K562 (cell line): ENCODE data around the gene PGPEP1. TPM values are rescaled to one million over a fixed set of nuclear protein-coding genes. Genes with fewer than 3 reads are reported as not detected.

ENCODE experiments used
- CEBPG ChIP-seq, 3 experiments: fragments of 200-800 bp in 1 of 3; sonication (Bioruptor generic) in 1 of 3; sonication (generic) in 1 of 3; formaldehyde crosslinking in 1 of 3; IDR thresholded peaks in 2 of 3; conservative IDR thresholded peaks in 1 of 3; 2 replicates each; pipeline versions ENCODE4 v1.6.1 to v1.8.0; 2016 to 2022; ENCODE audit warnings: missing compliant biosample characterization in 2 of 3, missing genetic modification characterization in 2 of 3, mild to moderate bottlenecking in 1 of 3, missing genetic modification reagents in 1 of 3
- CREM ChIP-seq: IDR thresholded peaks from 2 replicates; pipeline ENCODE4 v1.6.1; 2014; ENCODE audit warnings: antibody characterized with exemption, low read depth
- KLF16 ChIP-seq: IDR thresholded peaks from 2 replicates; pipeline ENCODE4 v1.6.1; 2016; ENCODE audit warnings: antibody characterized with exemption
- MCM2 ChIP-seq: fragments of 450-650 bp; IDR thresholded peaks from 2 replicates; pipeline ENCODE4 v1.6.1; 2017; ENCODE audit warnings: low read depth, mild to moderate bottlenecking
- PHF20 ChIP-seq: fragments of 450-650 bp; IDR thresholded peaks from 2 replicates; pipeline ENCODE4 v1.6.1; 2018; ENCODE audit not compliant: partially characterized antibody
- RBM14 ChIP-seq: fragments of 200-400 bp; formaldehyde crosslinking; IDR thresholded peaks from 2 replicates; pipeline ENCODE4 v1.6.1; 2018; ENCODE audit warnings: low read depth, mild to moderate bottlenecking, low read length, moderate library complexity, borderline replicate concordance; ENCODE audit not compliant: insufficient read depth
- RHOXF2B ChIP-seq: fragments of 250-450 bp; sonication (Bioruptor Pico); conservative IDR thresholded peaks from 2 replicates; pipeline ENCODE4 v1.5.1; 2021
- RNF2 ChIP-seq: sonication (generic); IDR thresholded peaks from 2 replicates; pipeline ENCODE4 v1.6.1; 2016
- TAF9B ChIP-seq: fragments of 450-650 bp; IDR thresholded peaks from 2 replicates; pipeline ENCODE4 v1.6.1; 2018; ENCODE audit warnings: mild to moderate bottlenecking; ENCODE audit not compliant: partially characterized antibody
- ZBTB1 ChIP-seq: sonication (generic); formaldehyde crosslinking; IDR thresholded peaks from 2 replicates; pipeline ENCODE4 v1.8.1; 2023; ENCODE audit warnings: missing genetic modification reagents, low read depth, mild to moderate bottlenecking, borderline replicate concordance
- polyA plus RNA-seq, 8 experiments: library from polyadenylated mRNA; depleted of rRNA in 4 of 8; stranded (reverse) in 5 of 8; unstranded in 3 of 8; fragments of >200 nt; fragmentation: Nextera tagmentation in 2 of 8; fragmentation: Illumina TruSeq in 1 of 8; extraction: Ambion mirVana in 2 of 8; extraction: Trizol in 1 of 8; gene quantifications; 2 replicates each; pipeline versions ENCODE4 v1.2.1 to v1.2.3, GENCODE V29; 2011 to 2014; ENCODE audit warnings: inconsistent platforms in 1 of 8, missing spikeins in 1 of 8
- total RNA-seq, 7 experiments: library from RNA; depleted of rRNA in 6 of 7; stranded (reverse); fragments of >200 nt in 6 of 7; fragmentation: Illumina TruSeq in 2 of 7; extraction: Trizol in 2 of 7; gene quantifications; 2 replicates each; pipeline versions ENCODE4 v1.2.1 to v1.2.3, GENCODE V29; 2011 to 2021; ENCODE audit warnings: low replicate concordance in 1 of 7
- TF ChIP-seq, protein P1 (sequence below): fragments of 200-600 bp; sonication (generic); IDR thresholded peaks from one replicate; pipeline ENCODE4 v1.6.1; 2012; ENCODE audit warnings: mild to moderate bottlenecking, low read depth, low read length, inconsistent platforms
- TF ChIP-seq, protein P2 (sequence below), 2 experiments: IDR thresholded peaks; 2 replicates each; pipeline ENCODE4 v1.6.1; 2011; ENCODE audit warnings: borderline replicate concordance in 1 of 2, control low read depth in 1 of 2, low read depth in 1 of 2, low read length in 1 of 2, mild to moderate bottlenecking in 1 of 2, mixed read lengths in 1 of 2, moderate library complexity in 1 of 2; ENCODE audit not compliant: insufficient read depth in 1 of 2, insufficient read length in 1 of 2, poor library complexity in 1 of 2, severe bottlenecking in 1 of 2; ENCODE audit errors: extremely low read depth in 1 of 2
- TF ChIP-seq, protein P3 (sequence below): sonication (generic); formaldehyde crosslinking; IDR thresholded peaks from 2 replicates; pipeline ENCODE4 v1.8.1; 2023; ENCODE audit warnings: mild to moderate bottlenecking, missing genetic modification reagents, moderate library complexity

The PGPEP1 gene
- total and polyA plus RNA-seq, 9 of the 15 experiments (the other 6 are each of a cell fraction or from before 2014, with no cell fraction given) = 10.0 to 69.6 (median 33.5) TPM

DNA sequence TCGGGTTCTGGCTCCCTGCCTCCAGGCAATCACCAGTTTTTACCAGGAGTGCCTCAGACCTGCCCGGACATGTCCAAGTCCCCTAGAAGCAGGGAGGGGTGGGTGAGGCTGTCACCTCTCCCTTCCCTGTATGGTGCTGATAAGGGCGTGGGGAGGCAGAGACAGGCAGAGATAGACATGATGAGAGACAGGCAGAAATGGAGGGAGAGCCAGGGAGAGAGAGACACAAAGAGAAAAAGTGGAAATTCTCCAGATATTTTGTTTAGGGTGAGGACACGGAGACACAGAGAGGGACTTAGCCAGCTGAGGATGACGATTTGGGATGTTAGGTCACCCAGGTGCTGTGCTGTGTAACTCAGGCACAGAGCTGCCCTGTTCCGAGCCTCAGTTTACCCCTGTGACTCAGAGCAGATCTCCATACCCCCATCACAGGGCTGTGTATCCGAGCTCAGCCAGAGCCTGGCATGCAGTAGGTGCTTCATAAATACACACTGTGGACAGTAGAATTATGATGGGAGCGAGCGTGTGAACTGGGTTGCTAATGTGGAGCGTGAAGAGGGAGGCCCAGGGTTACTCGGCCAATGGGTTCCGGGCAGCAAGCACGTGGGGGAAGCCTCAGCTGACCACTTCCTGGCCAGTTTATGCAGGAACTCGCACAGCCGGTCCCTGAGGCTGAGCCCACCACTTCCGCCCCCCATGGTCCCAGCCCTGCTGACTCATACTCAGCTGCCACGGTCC, 33.7 kb downstream of the PGPEP1 start (continued):
- TF ChIP-seq, protein P1, sequence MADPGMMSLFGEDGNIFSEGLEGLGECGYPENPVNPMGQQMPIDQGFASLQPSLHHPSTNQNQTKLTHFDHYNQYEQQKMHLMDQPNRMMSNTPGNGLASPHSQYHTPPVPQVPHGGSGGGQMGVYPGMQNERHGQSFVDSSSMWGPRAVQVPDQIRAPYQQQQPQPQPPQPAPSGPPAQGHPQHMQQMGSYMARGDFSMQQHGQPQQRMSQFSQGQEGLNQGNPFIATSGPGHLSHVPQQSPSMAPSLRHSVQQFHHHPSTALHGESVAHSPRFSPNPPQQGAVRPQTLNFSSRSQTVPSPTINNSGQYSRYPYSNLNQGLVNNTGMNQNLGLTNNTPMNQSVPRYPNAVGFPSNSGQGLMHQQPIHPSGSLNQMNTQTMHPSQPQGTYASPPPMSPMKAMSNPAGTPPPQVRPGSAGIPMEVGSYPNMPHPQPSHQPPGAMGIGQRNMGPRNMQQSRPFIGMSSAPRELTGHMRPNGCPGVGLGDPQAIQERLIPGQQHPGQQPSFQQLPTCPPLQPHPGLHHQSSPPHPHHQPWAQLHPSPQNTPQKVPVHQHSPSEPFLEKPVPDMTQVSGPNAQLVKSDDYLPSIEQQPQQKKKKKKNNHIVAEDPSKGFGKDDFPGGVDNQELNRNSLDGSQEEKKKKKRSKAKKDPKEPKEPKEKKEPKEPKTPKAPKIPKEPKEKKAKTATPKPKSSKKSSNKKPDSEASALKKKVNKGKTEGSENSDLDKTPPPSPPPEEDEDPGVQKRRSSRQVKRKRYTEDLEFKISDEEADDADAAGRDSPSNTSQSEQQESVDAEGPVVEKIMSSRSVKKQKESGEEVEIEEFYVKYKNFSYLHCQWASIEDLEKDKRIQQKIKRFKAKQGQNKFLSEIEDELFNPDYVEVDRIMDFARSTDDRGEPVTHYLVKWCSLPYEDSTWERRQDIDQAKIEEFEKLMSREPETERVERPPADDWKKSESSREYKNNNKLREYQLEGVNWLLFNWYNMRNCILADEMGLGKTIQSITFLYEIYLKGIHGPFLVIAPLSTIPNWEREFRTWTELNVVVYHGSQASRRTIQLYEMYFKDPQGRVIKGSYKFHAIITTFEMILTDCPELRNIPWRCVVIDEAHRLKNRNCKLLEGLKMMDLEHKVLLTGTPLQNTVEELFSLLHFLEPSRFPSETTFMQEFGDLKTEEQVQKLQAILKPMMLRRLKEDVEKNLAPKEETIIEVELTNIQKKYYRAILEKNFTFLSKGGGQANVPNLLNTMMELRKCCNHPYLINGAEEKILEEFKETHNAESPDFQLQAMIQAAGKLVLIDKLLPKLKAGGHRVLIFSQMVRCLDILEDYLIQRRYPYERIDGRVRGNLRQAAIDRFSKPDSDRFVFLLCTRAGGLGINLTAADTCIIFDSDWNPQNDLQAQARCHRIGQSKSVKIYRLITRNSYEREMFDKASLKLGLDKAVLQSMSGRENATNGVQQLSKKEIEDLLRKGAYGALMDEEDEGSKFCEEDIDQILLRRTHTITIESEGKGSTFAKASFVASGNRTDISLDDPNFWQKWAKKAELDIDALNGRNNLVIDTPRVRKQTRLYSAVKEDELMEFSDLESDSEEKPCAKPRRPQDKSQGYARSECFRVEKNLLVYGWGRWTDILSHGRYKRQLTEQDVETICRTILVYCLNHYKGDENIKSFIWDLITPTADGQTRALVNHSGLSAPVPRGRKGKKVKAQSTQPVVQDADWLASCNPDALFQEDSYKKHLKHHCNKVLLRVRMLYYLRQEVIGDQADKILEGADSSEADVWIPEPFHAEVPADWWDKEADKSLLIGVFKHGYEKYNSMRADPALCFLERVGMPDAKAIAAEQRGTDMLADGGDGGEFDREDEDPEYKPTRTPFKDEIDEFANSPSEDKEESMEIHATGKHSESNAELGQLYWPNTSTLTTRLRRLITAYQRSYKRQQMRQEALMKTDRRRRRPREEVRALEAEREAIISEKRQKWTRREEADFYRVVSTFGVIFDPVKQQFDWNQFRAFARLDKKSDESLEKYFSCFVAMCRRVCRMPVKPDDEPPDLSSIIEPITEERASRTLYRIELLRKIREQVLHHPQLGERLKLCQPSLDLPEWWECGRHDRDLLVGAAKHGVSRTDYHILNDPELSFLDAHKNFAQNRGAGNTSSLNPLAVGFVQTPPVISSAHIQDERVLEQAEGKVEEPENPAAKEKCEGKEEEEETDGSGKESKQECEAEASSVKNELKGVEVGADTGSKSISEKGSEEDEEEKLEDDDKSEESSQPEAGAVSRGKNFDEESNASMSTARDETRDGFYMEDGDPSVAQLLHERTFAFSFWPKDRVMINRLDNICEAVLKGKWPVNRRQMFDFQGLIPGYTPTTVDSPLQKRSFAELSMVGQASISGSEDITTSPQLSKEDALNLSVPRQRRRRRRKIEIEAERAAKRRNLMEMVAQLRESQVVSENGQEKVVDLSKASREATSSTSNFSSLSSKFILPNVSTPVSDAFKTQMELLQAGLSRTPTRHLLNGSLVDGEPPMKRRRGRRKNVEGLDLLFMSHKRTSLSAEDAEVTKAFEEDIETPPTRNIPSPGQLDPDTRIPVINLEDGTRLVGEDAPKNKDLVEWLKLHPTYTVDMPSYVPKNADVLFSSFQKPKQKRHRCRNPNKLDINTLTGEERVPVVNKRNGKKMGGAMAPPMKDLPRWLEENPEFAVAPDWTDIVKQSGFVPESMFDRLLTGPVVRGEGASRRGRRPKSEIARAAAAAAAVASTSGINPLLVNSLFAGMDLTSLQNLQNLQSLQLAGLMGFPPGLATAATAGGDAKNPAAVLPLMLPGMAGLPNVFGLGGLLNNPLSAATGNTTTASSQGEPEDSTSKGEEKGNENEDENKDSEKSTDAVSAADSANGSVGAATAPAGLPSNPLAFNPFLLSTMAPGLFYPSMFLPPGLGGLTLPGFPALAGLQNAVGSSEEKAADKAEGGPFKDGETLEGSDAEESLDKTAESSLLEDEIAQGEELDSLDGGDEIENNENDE = no peak
- TF ChIP-seq, protein P2, sequence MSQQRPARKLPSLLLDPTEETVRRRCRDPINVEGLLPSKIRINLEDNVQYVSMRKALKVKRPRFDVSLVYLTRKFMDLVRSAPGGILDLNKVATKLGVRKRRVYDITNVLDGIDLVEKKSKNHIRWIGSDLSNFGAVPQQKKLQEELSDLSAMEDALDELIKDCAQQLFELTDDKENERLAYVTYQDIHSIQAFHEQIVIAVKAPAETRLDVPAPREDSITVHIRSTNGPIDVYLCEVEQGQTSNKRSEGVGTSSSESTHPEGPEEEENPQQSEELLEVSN (IDR thresholded peaks at IDR 0.05; ENCODE audit: borderline replicate concordance in 1 of 2, extremely low read depth in 1 of 2, insufficient read depth in 1 of 2, insufficient read length in 1 of 2, low read depth in 1 of 2, low read length in 1 of 2, poor library complexity in 1 of 2, severe bottlenecking in 1 of 2) = peak; percentile 87 to 92
- TF ChIP-seq MCM2 (no peak), PHF20 (peak; percentile 51), CEBPG (CRISPR knock-in tag; IDR thresholded peaks at IDR 0.05) (0 out of 2 replicates have a peak, but pooled peaks have one; percentile 9), CEBPG (tag; conservative IDR thresholded peaks at IDR 0.05 in 1 of 2, IDR thresholded peaks at IDR 0.05 in 1 of 2) (no peak), RHOXF2B (peak; percentile 65; the same call in 1 of the 2 replicates), KLF16 (peak; percentile 83), RNF2 (peak; percentile 96), TAF9B (peak; percentile 95), RBM14 (no peak), CREM (peak; percentile 83), ZBTB1 (CRISPR knock-in tag) (no peak)
- TF ChIP-seq, protein P3, sequence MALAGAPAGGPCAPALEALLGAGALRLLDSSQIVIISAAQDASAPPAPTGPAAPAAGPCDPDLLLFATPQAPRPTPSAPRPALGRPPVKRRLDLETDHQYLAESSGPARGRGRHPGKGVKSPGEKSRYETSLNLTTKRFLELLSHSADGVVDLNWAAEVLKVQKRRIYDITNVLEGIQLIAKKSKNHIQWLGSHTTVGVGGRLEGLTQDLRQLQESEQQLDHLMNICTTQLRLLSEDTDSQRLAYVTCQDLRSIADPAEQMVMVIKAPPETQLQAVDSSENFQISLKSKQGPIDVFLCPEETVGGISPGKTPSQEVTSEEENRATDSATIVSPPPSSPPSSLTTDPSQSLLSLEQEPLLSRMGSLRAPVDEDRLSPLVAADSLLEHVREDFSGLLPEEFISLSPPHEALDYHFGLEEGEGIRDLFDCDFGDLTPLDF = no peak; the same call in 1 of the 2 replicates
